ENCODE data around the gene CNTLN. TPM values are rescaled to one million over a fixed set of nuclear protein-coding genes. Genes with fewer than 3 reads are reported as not detected.

CNTLN gene
- total RNA-seq (ENCODE audit: low replicate concordance): 2.2 and 14.1 TPM in 2 replicates
- long read RNA-seq, partial matches to known transcripts: 1 of 2 reads
- long read RNA-seq, other reads (novel, unspliced or antisense): 1 of 2 reads

DNA sequence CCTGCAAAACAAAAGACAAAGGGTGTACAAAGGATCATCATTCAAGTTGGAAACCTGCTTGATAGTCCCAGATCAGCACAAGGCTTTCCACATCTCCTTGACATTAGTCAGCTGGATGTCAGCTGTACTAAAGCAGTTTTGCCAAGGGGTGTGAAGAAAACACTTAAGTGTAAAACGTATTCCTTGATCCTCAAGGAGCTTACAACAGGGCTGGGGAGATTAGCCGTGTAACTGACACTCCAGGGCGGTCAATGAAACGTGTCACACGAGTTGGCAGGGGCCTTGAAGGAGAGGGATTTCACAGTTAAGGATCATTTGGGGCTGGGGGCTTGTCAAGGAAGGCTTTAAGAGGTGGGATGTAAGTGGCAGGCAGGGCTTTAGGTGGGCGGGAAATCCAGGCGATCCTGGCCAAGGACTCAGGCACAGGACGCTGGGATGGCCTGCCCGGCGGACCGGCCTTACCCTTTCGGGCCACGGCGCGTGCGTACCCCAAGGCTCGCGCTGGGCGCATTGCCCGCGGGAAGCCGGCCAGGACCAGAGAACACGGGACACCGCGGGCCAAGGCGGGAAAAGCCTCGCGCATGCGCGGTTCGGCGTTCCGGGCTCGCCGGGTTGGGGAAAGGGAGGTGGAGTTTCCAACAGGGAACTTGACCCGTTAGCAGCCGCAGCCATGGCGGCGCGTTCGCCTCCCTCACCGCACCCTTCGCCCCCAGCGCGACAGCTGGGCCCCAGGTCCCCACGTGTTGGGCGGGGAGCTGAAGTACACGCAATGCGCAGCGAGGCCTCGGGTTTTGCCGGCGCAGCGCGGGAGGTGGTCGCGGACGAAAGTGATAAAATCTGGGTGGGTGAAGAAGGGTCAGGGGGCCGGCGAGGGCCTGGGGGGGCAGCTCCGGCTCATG lies at the start of gene CNTLN:
TSS of gene CNTLN (plus strand) at position 645 of the 899 bp plus-strand sequence. CDS start at position 671, 26 bp downstream.
- no peak for TF ChIP-seq CTCF (conservative IDR thresholded peaks at IDR 0.05)
- H3K4me1 Mint-ChIP-seq (ENCODE audit: unreplicated experiment): peaks cover 11% of the 10 kb centered on the region
- peak; percentile 97 for DNase-seq (ENCODE audit: extremely low spot score, unreplicated experiment)
- peaks cover 18% of the 10 kb centered on the region for H3K27me3 Mint-ChIP-seq
- peaks cover 4% of the 10 kb centered on the region for H3K36me3 Mint-ChIP-seq
- peak within 1 kb of the TSS; percentile 80 for H3K27ac Mint-ChIP-seq
- peak within 1 kb of the TSS; percentile 94 for H3K4me3 Mint-ChIP-seq
- H3K9me3 Mint-ChIP-seq: no peaks in the 10 kb centered on the region

GRCh38 chr9:17088566-17088965 lies 46.3 kb upstream of the CNTLN start:
- H3K27me3 Mint-ChIP-seq: no peaks in the 10 kb centered on the region

DNA sequence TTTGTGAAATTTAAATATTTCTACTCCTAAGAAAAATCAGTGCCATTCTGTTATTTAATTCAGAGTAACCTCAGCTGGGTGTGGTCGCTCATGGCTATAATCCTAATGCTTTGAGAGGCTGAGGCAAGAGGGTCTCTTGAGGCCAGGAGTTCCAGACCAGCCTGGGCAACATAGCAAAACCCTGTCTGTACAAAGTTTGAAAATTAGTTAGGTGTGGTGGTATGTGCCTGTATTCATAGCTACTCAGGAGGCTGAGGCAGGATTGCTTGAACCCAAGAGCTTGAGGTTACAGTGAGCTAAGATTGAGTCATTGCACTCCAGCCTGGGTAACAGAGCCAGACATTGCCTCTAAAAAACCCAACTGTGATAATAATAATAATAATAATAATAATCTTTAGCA lies 44.8 kb upstream of the CNTLN start:
- Mint-ChIP-seq H3K27ac (no peak overlapping the region), H3K36me3 (no peaks in the 10 kb centered on the region), H3K9me3 (no peaks in the 10 kb centered on the region), H3K27me3 (no peaks in the 10 kb centered on the region), H3K4me1 (ENCODE audit: unreplicated experiment) (no peaks in the 10 kb centered on the region), H3K4me3 (no peak overlapping the region)
- TF ChIP-seq CTCF (conservative IDR thresholded peaks at IDR 0.05): no peak
- DNase-seq (ENCODE audit: extremely low spot score, unreplicated experiment): no peak

More at GRCh38 chr9:17088566-17088965, 46.3 kb upstream of the CNTLN start:
- no peak for TF ChIP-seq CTCF (conservative IDR thresholded peaks at IDR 0.05)
- no peaks in the 10 kb centered on the region for H3K4me1 Mint-ChIP-seq (ENCODE audit: unreplicated experiment)
- no peak overlapping the region for H3K4me3 Mint-ChIP-seq
- no peaks in the 10 kb centered on the region for H3K9me3 Mint-ChIP-seq
- no peaks in the 10 kb centered on the region for H3K36me3 Mint-ChIP-seq
- no peak overlapping the region for H3K27ac Mint-ChIP-seq
- no peak for DNase-seq (ENCODE audit: extremely low spot score, unreplicated experiment)

DNA sequence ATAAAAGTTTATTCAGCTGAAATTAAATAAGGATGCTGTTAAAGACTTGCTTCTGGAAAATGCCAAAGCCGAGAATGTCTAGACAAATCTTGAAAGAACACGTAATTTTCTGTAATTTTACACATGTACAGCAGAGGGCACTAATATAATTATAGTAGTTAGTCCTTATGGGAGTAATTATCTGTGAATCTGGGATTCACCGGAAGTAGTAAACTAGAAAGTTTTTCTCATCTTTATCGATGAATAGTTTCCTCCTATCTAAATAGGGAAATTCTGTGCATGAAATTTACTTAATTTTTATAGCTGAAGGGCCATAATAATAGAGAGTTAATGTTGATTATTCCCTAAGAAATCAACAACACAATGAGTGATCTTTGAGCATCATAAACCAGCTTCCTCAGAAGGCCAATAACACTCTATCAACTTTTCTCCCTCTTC lies 18.4 kb upstream of the CNTLN start:
- peak; percentile 78 for TF ChIP-seq CTCF (conservative IDR thresholded peaks at IDR 0.05)
- Mint-ChIP-seq H3K27ac (no peak overlapping the region), H3K36me3 (no peaks in the 10 kb centered on the region), H3K27me3 (peaks cover 4% of the 10 kb centered on the region), H3K4me3 (no peak overlapping the region), H3K9me3 (peaks cover 1% of the 10 kb centered on the region), H3K4me1 (ENCODE audit: unreplicated experiment) (no peaks in the 10 kb centered on the region)
- no peak for DNase-seq (ENCODE audit: extremely low spot score, unreplicated experiment)

DNA sequence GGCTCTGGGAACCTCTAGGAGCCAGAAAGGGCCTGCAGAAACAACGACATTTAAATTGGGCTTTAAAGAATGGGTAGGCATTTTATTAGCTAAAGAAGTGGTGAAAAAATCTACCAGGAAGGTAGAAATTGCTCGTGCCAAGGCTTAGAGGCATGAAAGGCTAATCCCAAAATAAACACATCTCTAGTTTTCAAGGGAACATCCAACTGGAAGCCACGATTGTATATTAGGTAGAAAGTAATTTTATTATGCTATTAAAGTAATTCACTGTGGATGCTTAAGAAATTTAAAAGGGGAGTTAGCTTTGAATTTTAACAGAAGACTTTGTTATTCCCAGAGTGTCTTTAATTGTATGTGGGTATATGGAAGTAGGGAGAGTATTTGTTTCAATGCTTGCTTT lies 17.5 kb upstream of the CNTLN start:
- Mint-ChIP-seq H3K36me3 (no peaks in the 10 kb centered on the region), H3K9me3 (no peaks in the 10 kb centered on the region), H3K4me3 (no peak overlapping the region), H3K4me1 (ENCODE audit: unreplicated experiment) (no peaks in the 10 kb centered on the region), H3K27ac (no peak overlapping the region), H3K27me3 (peaks cover 4% of the 10 kb centered on the region)
- DNase-seq (ENCODE audit: extremely low spot score, unreplicated experiment): no peak
- TF ChIP-seq CTCF (conservative IDR thresholded peaks at IDR 0.05): no peak
